Fibroblast of lung (primary cell): ENCODE measurements around the gene GPX4. TPM values are rescaled to one million over a fixed set of nuclear protein-coding genes. Genes with fewer than 3 reads are reported as not detected.

ENCODE experiments used
- DNase-seq, 2 donors: peaks; one replicate each; pipeline versions ENCODE4 v3.0.0 to v3.0.0-alpha.2; 2010; ENCODE audit warnings: low read depth in 2 of 2
- H2AFZ ChIP-seq: 2 replicates; pipeline ENCODE4 v1.5.1; 2012; ENCODE audit warnings: low read length, control low read depth, inconsistent platforms
- H3K27ac ChIP-seq: 2 replicates; pipeline ENCODE4 v1.5.1; 2011; ENCODE audit warnings: low read length, control low read depth; ENCODE audit not compliant: insufficient read depth
- H3K27me3 ChIP-seq: 2 replicates; pipeline ENCODE4 v1.5.1; 2011; ENCODE audit warnings: mild to moderate bottlenecking, low read length; ENCODE audit not compliant: control insufficient read depth, insufficient read depth
- H3K36me3 ChIP-seq: 2 replicates; pipeline ENCODE4 v1.5.1; 2011; ENCODE audit warnings: low read length; ENCODE audit not compliant: control insufficient read depth, insufficient read depth
- H3K4me1 ChIP-seq: 2 replicates; pipeline ENCODE4 v1.5.1; 2011; ENCODE audit warnings: low read length; ENCODE audit not compliant: control insufficient read depth, insufficient read depth; ENCODE audit errors: extremely low read depth
- H3K4me2 ChIP-seq: 2 replicates; pipeline ENCODE4 v1.5.1; 2011; ENCODE audit warnings: low read length, control low read depth; ENCODE audit not compliant: insufficient read depth; ENCODE audit errors: extremely low read depth
- H3K4me3 ChIP-seq, 4 experiments: fragments of 200-600 bp in 1 of 4; sonication (generic) in 1 of 4; replicated peaks in 1 of 4; 2 replicates each; pipeline ENCODE4 v1.5.1; 2011 to 2016; ENCODE audit warnings: low read length in 4 of 4, low read depth in 3 of 4, mild to moderate bottlenecking in 3 of 4, control low read depth in 2 of 4, inconsistent platforms in 1 of 4, mixed read lengths in 1 of 4; ENCODE audit not compliant: insufficient read depth in 1 of 4; ENCODE audit errors: control extremely low read depth in 1 of 4
- H3K79me2 ChIP-seq: 2 replicates; pipeline ENCODE4 v1.5.1; 2012; ENCODE audit warnings: mild to moderate bottlenecking, low read length, inconsistent platforms; ENCODE audit not compliant: control insufficient read depth, insufficient read depth
- H3K9ac ChIP-seq: 2 replicates; pipeline ENCODE4 v1.5.1; 2011; ENCODE audit warnings: mild to moderate bottlenecking, low read length, control low read depth; ENCODE audit not compliant: insufficient read depth
- H3K9me3 ChIP-seq: 2 replicates; pipeline ENCODE4 v1.5.1; 2012; ENCODE audit warnings: low read depth, low read length; ENCODE audit not compliant: control insufficient read depth, insufficient read depth
- H4K20me1 ChIP-seq: 2 replicates; pipeline ENCODE4 v1.5.1; 2011; ENCODE audit warnings: low read length; ENCODE audit not compliant: control insufficient read depth, insufficient read depth; ENCODE audit errors: extremely low read depth
- CTCF ChIP-seq, 2 donors: IDR thresholded peaks in 1 of 2; conservative IDR thresholded peaks in 1 of 2; 1 replicate in 1 of 2; 2 replicates in 1 of 2; pipeline ENCODE4 v1.5.1; 2011 to 2012; ENCODE audit warnings: low read length in 2 of 2, control low read depth in 1 of 2, inconsistent platforms in 1 of 2, low read depth in 1 of 2, mild to moderate bottlenecking in 1 of 2
- EZH2 ChIP-seq: IDR thresholded peaks from 2 replicates; pipeline ENCODE4 v1.5.1; 2012; ENCODE audit warnings: low read length, control low read depth, mild to moderate bottlenecking; ENCODE audit errors: missing control alignments
- polyA plus RNA-seq, 2 donors: library from polyadenylated mRNA; depleted of rRNA in 1 of 2; stranded (reverse) in 1 of 2; unstranded in 1 of 2; fragments of >200 nt; gene quantifications; 2 replicates each; pipeline ENCODE4 v1.2.1, GENCODE V29; 2011 to 2012; ENCODE audit warnings: missing spikeins in 1 of 2
- total RNA-seq: library from RNA; depleted of rRNA; stranded (reverse); fragments of >200 nt; gene quantifications from 2 replicates; pipeline ENCODE4 v1.2.1, GENCODE V29; 2014

The GPX4 gene
- total and polyA plus RNA-seq, 2 donors (not counting 1 experiment from before 2014, with no cell fraction given), result 325 to 430 TPM

DNA sequence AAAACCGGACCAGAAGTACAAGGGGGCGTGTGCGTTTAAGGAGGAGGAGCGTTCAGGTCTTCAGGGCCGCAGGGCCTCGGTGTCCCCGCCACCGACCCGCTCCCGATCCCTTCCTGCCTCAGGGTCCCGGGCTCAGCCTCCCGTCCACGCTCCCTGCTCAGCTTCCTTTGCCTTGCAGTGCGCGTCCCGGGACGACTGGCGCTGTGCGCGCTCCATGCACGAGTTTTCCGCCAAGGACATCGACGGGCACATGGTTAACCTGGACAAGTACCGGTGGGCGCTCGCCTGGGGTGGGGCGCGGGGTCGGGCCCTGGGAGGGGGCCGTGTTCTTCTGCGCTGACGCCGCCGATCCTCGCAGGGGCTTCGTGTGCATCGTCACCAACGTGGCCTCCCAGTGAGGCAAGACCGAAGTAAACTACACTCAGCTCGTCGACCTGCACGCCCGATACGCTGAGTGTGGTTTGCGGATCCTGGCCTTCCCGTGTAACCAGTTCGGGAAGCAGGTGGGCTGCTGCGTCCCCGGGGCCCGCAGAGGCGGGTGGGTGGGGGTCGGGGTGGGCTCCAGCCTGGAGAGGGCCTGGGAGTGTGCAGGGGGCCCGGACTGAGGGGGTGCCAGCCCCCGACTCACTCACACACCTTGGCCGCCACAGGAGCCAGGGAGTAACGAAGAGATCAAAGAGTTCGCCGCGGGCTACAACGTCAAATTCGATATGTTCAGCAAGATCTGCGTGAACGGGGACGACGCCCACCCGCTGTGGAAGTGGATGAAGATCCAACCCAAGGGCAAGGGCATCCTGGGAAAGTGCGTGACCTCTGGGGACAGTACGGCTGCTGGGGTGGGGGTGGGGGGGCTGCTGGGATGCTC, 1.4 kb downstream of the GPX4 start:
- H3K27ac ChIP-seq, result peak overlapping the region; percentile 86
- no peaks in the 10 kb centered on the region for H3K27me3 ChIP-seq
- H4K20me1 ChIP-seq, result no peaks in the 10 kb centered on the region
- peaks cover 15% of the 10 kb centered on the region for H3K79me2 ChIP-seq
- H3K4me2 ChIP-seq, result peak overlapping the region; percentile 87
- no peak for TF ChIP-seq EZH2
- TF ChIP-seq CTCF (conservative IDR thresholded peaks at IDR 0.05 in 1 of 2, IDR thresholded peaks at IDR 0.05 in 1 of 2; ENCODE audit: low read depth in 1 of 2, low read length in 2 of 2), result no peak
- peak overlapping the region; percentile 69 for H3K9ac ChIP-seq
- DNase-seq, result peak in 1 of 2 donors; percentile 55
- H3K9me3 ChIP-seq, result no peaks in the 10 kb centered on the region
- no peak overlapping the region for H2AFZ ChIP-seq
- H3K4me1 ChIP-seq, result peaks cover 18% of the 10 kb centered on the region
- H3K36me3 ChIP-seq, result peaks cover 37% of the 10 kb centered on the region
- peak overlapping the region; percentile 55 to 71 (median 64) for H3K4me3 ChIP-seq

DNA sequence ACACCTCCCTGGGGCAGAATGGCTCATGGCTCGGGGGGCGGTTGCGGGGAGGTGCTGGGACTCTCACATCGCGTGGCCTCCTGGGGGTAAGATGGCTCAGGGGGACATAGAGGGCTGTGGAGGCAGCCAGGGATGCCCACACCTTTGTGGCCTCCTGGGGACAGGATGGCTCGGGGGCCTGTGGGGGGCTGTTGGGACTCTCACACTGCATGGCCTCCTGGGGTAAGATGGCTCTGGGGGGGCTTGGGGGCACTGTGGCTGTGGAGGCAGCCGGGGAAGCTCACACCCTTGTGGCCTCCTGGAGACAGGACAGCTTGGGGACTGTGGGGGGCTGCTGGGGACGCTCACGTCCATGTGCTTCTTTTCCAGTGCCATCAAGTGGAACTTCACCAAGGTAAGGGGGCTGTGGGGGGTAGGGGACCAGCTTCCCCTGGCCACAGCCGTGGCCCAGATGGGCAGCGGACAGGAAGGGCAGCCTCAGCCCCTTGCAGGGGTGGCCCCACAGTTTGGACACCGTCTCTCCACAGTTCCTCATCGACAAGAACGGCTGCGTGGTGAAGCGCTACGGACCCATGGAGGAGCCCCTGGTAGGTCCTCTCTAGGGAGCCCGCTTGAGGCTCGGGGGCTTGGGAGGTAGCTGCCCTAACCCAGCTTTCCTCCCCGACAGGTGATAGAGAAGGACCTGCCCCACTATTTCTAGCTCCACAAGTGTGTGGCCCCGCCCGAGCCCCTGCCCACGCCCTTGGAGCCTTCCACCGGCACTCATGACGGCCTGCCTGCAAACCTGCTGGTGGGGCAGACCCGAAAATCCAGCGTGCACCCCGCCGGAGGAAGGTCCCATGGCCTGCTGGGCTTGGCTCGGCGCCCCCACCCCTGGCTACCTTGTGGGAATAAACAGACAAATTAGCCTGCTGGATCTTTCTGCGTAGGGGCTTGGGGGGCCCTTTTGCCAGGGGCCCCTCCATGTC, 2.4 kb downstream of the GPX4 start:
- Histone ChIP-seq H3K4me3 (peak overlapping the region in 1 of 4 experiments; percentile 66), H4K20me1 (no peaks in the 10 kb centered on the region), H3K4me2 (peak overlapping the region; percentile 58), H3K79me2 (peaks cover 15% of the 10 kb centered on the region), H3K9me3 (no peaks in the 10 kb centered on the region), H3K27ac (no peak overlapping the region), H3K36me3 (peaks cover 44% of the 10 kb centered on the region), H3K27me3 (no peaks in the 10 kb centered on the region), H3K4me1 (peaks cover 18% of the 10 kb centered on the region), H3K9ac (no peak overlapping the region), H2AFZ (no peak overlapping the region)
- no peak for TF ChIP-seq EZH2
- no peak for TF ChIP-seq CTCF (conservative IDR thresholded peaks at IDR 0.05 in 1 of 2, IDR thresholded peaks at IDR 0.05 in 1 of 2; ENCODE audit: low read depth in 1 of 2, low read length in 2 of 2)
- no peak for DNase-seq
